ENCODE measurements around the gene PSEN1. TPM values are rescaled to one million over a fixed set of nuclear protein-coding genes. Genes with fewer than 3 reads are reported as not detected.
"Not testable (repeated sequence)": the region's sequence is repeated elsewhere in the genome, so short reads cannot be mapped to it uniquely, and the experiment has no call there.

The PSEN1 gene
- total RNA-seq, 1 experiment from 2014 or later, result 24.1 TPM

GRCh38 chr14:73166399-73166798 lies 30.1 kb downstream of the PSEN1 start:
- no peak for DNase-seq (ENCODE audit: low read depth)

GRCh38 chr14:73167727-73168126 lies 31.4 kb downstream of the PSEN1 start:
- no peak for DNase-seq (ENCODE audit: low read depth)

GRCh38 chr14:73168274-73168673 lies 32.0 kb downstream of the PSEN1 start:
- DNase-seq (ENCODE audit: low read depth), result no peak

- DNase-seq (ENCODE audit: low read depth), result no peak
Measured at GRCh38 chr14:73168691-73169090, 32.4 kb downstream of the PSEN1 start.

GRCh38 chr14:73169855-73170254 lies 33.5 kb downstream of the PSEN1 start:
- not testable (repeated sequence) for DNase-seq (ENCODE audit: low read depth)

GRCh38 chr14:73170686-73171085 lies 34.4 kb downstream of the PSEN1 start:
- DNase-seq (ENCODE audit: low read depth), result no peak

- DNase-seq (ENCODE audit: low read depth), result no peak
Measured at GRCh38 chr14:73172500-73172899, 36.2 kb downstream of the PSEN1 start.

GRCh38 chr14:73173092-73173735 lies 36.9 kb downstream of the PSEN1 start:
- DNase-seq (ENCODE audit: low read depth), result peak; percentile 36

GRCh38 chr14:73176685-73177084 lies 40.4 kb downstream of the PSEN1 start:
- DNase-seq (ENCODE audit: low read depth), result no peak

- no peak for DNase-seq (ENCODE audit: low read depth)
Measured at GRCh38 chr14:73180385-73180805, 44.1 kb downstream of the PSEN1 start.

GRCh38 chr14:73180969-73181368 lies 44.7 kb downstream of the PSEN1 start:
- DNase-seq (ENCODE audit: low read depth), result not testable (repeated sequence)

- DNase-seq (ENCODE audit: low read depth), result peak; percentile 60
Measured at GRCh38 chr14:73188501-73188911, 52.2 kb downstream of the PSEN1 start.

GRCh38 chr14:73189651-73190050 lies 53.3 kb downstream of the PSEN1 start:
- DNase-seq (ENCODE audit: low read depth), result no peak

- no peak for DNase-seq (ENCODE audit: low read depth)
Measured at GRCh38 chr14:73191441-73191840, 55.1 kb downstream of the PSEN1 start.

- not testable (repeated sequence) for DNase-seq (ENCODE audit: low read depth)
Measured at GRCh38 chr14:73194306-73194705, 58.0 kb downstream of the PSEN1 start.

GRCh38 chr14:73198253-73198652 lies 61.9 kb downstream of the PSEN1 start:
- DNase-seq (ENCODE audit: low read depth), result no peak

GRCh38 chr14:73203527-73203926 lies 67.2 kb downstream of the PSEN1 start:
- no peak for DNase-seq (ENCODE audit: low read depth)

- DNase-seq (ENCODE audit: low read depth), result no peak
Measured at GRCh38 chr14:73207615-73208014, 71.3 kb downstream of the PSEN1 start.

GRCh38 chr14:73208390-73208789 lies 72.1 kb downstream of the PSEN1 start:
- no peak for DNase-seq (ENCODE audit: low read depth)

- no peak for DNase-seq (ENCODE audit: low read depth)
Measured at GRCh38 chr14:73208846-73209245, 72.5 kb downstream of the PSEN1 start.

- DNase-seq (ENCODE audit: low read depth), result no peak
Measured at GRCh38 chr14:73209953-73210352, 73.6 kb downstream of the PSEN1 start.

- no peak for DNase-seq (ENCODE audit: low read depth)
Measured at GRCh38 chr14:73211251-73212040, 75.1 kb downstream of the PSEN1 start.

GRCh38 chr14:73216030-73216429 lies 79.7 kb downstream of the PSEN1 start:
- DNase-seq (ENCODE audit: low read depth), result no peak

Data from Daoy (cell line).